ENCODE results near the gene RMND5A.

Gene RMND5A

GRCh38 chr2:86825036-86825692 is 105.1 kb downstream of the RMND5A start:
- CTCF ChIA-PET: interaction anchor here (2.1 kb wide), 1 partner anchor 17 kb away, joined by 6 read pairs; no protein-coding TSS in a partner anchor
- TF ChIP-seq CTCF (IDR thresholded peaks at IDR 0.05; ENCODE audit: insufficient read depth, low read length, missing control alignments): no peak
- DNase-seq (ENCODE audit: low read depth, low spot score): no peak
- H3K4me3 ChIP-seq (ENCODE audit: low read depth, low read length): no peak overlapping the region
- POLR2A ChIA-PET: no interaction called here

DNA sequence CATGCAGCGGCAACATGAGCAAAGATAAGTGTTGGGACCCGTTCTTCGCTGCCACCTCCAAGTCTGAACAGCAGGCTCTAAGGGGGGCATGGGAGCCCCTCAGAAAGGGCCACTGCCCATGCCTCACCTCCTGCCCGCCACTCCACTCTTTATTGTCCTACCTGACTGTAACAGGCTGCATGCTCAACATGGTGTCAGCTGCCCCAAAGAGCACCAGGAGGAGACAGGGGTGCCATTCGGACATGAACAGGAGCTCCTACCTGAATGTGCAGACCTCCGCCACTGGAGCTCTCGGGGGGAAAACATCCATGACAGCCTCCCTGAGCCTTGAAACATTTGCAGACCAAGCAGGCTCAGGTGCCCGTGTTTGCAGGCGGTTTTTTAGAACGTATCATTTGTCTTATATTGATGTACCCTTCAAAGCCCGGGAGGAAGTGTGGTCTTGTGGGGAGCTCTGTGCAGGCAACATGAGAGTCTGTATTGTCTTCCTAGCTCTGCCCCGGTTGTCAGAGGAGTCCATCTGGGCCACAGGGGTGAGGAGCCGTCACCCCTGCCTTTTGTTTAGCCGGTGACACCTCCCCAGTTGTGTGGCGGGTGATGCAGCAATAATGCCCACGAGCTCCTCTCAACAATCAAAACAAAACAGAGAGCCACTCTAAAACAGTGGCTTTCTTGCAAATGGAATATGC is 105.7 kb downstream of the RMND5A start:
- DNase-seq (ENCODE audit: low read depth, low spot score): no peak
- TF ChIP-seq CTCF (IDR thresholded peaks at IDR 0.05; ENCODE audit: insufficient read depth, low read length, missing control alignments): no peak
- CTCF ChIA-PET: no interaction called here
- POLR2A ChIA-PET: no interaction called here
- no peak overlapping the region for H3K4me3 ChIP-seq (ENCODE audit: low read depth, low read length)

GRCh38 chr2:86826951-86827350 is 106.9 kb downstream of the RMND5A start:
- DNase-seq (ENCODE audit: low read depth, low spot score): no peak
- ChIA-PET CTCF (no interaction called here), POLR2A (no interaction called here)
- no peak overlapping the region for H3K4me3 ChIP-seq (ENCODE audit: low read depth, low read length)
- TF ChIP-seq CTCF (IDR thresholded peaks at IDR 0.05; ENCODE audit: insufficient read depth, low read length, missing control alignments): no peak
